PFSK-1 (cell line): ENCODE measurements around the gene THEM5.

Experiments used
- POLR2AphosphoS5 ChIP-seq: IDR thresholded peaks from 2 replicates; pipeline ENCODE4 v1.6.1; 2012; ENCODE audit warnings: low read depth, mild to moderate bottlenecking, control low read depth, low read length, moderate library complexity
- REST ChIP-seq, 2 experiments: IDR thresholded peaks; 2 replicates each; pipeline versions ENCODE4 v1.6.1 to v1.8.0; 2011 to 2012; ENCODE audit warnings: low read depth in 2 of 2, low read length in 2 of 2, control low read depth in 1 of 2, inconsistent platforms in 1 of 2, mild to moderate bottlenecking in 1 of 2, moderate library complexity in 1 of 2; ENCODE audit not compliant: insufficient read depth in 1 of 2
- TAF1 ChIP-seq: IDR thresholded peaks from 2 replicates; pipeline ENCODE4 v1.6.1; 2012; ENCODE audit warnings: low read length, control low read depth, borderline replicate concordance; ENCODE audit not compliant: insufficient read depth

- no peak for TF ChIP-seq TAF1
- no peak for TF ChIP-seq POLR2AphosphoS5
- TF ChIP-seq REST (IDR thresholded peaks at IDR 0.05; ENCODE audit: insufficient read depth in 1 of 2, low read depth in 2 of 2, low read length in 2 of 2): no peak
These were observed at the start of gene THEM5 for GRCh38 chr1:151853411-151853943.
